ENCODE results near the gene DNPH1. TPM values are rescaled to one million over a fixed set of nuclear protein-coding genes. Genes with fewer than 3 reads are reported as not detected.

Gene DNPH1
- total and polyA plus RNA-seq, 2 donors (not counting 3 experiments of a cell fraction or from before 2014, with no cell fraction given) = 37.7 to 120 TPM

GRCh38 chr6:43188426-43188825 lies 40.9 kb downstream of the DNPH1 start:
- Histone ChIP-seq H3K4me1 (ENCODE audit: control insufficient read depth, extremely low read depth, insufficient read depth, low read length) (peaks cover under 1% of the 10 kb centered on the region), H3K36me3 (ENCODE audit: control insufficient read depth in 2 of 2, extremely low read depth in 1 of 2, insufficient read depth in 2 of 2, low read length in 2 of 2) (peaks cover 5 to 22% of the 10 kb centered on the region in 2 experiments), H3K9me3 (replicated peaks; ENCODE audit: control insufficient read depth, insufficient read depth, low read length) (no peaks in the 10 kb centered on the region), H3K9ac (replicated peaks; ENCODE audit: extremely low read depth, insufficient read depth, low read length) (no peak overlapping the region), H2AFZ (ENCODE audit: low read depth, low read length) (no peak overlapping the region), H3K4me2 (ENCODE audit: insufficient read depth, low read length) (no peak overlapping the region), H3K79me2 (ENCODE audit: control insufficient read depth, insufficient read depth, low read length) (no peaks in the 10 kb centered on the region), H3K27ac (ENCODE audit: insufficient read depth, low read depth, low read length) (no peak overlapping the region), H3K9me1 (replicated peaks; ENCODE audit: control insufficient read depth, extremely low read depth, insufficient read depth, low read length) (no peaks in the 10 kb centered on the region), H4K20me1 (replicated peaks; ENCODE audit: control insufficient read depth, extremely low read depth, insufficient read depth, low read length) (no peaks in the 10 kb centered on the region), H3K27me3 (ENCODE audit: control insufficient read depth in 2 of 2, insufficient read depth in 2 of 2, low read length in 2 of 2) (no peaks in the 10 kb centered on the region), H3K4me3 (replicated peaks in 1 of 3; ENCODE audit: insufficient read depth in 1 of 3, low read depth in 1 of 3, low read length in 3 of 3) (no peak overlapping the region)
- FAIRE-seq = no peak
- CTCF ChIA-PET = interaction anchor here (0.8 to 2.7 kb wide), 2 partner anchors 39 to 40 kb away, joined by 3 to 10 read pairs; partner anchors contain the start of gene DNPH1
- POLR2A ChIA-PET = no interaction called here
- no TSS peak for BruUV-seq (replicated peaks)
- no peak for DNase-seq (ENCODE audit: low read depth, low spot score)
- TF ChIP-seq POLR2A (IDR thresholded peaks at IDR 0.05; ENCODE audit: low read depth, low read length) = no peak
- no peak for TF ChIP-seq POLR2AphosphoS5 (IDR thresholded peaks at IDR 0.05; ENCODE audit: insufficient read depth, low read depth, low read length)
- no peak for TF ChIP-seq CTCF (IDR thresholded peaks at IDR 0.05; ENCODE audit: extremely low read depth in 1 of 2, insufficient read depth in 1 of 2, low read depth in 1 of 2, low read length in 2 of 2)
- no peak for TF ChIP-seq JUN (IDR thresholded peaks at IDR 0.05; ENCODE audit: borderline replicate concordance, insufficient read depth, insufficient read length, low read depth)
- TF ChIP-seq MYC (IDR thresholded peaks at IDR 0.05; ENCODE audit: low read depth, low read length) = no peak
- no peak for TF ChIP-seq EZH2 (IDR thresholded peaks at IDR 0.05; ENCODE audit: borderline replicate concordance, low read depth, low read length, severe bottlenecking)
- no peak for TF ChIP-seq GATA2 (IDR thresholded peaks at IDR 0.05; ENCODE audit: insufficient read depth, insufficient read length, low read depth, low read length)
- no peak for TF ChIP-seq FOS (IDR thresholded peaks at IDR 0.05; ENCODE audit: borderline replicate concordance, insufficient read depth, low read length)
- dilution Hi-C loops (cut with MboI; ENCODE audit: extremely low pct_ligation_motif_present, low sequenced_read_pairs) = no loop called here
- intact Hi-C loops (cut with micrococcal nuclease) = no loop called here
